Measurements from ENCODE around the gene LAMA3. TPM values are rescaled to one million over a fixed set of nuclear protein-coding genes. Genes with fewer than 3 reads are reported as not detected.

Gene LAMA3
- total RNA-seq, 1 donor from 2014 or later = 106 TPM

DNA sequence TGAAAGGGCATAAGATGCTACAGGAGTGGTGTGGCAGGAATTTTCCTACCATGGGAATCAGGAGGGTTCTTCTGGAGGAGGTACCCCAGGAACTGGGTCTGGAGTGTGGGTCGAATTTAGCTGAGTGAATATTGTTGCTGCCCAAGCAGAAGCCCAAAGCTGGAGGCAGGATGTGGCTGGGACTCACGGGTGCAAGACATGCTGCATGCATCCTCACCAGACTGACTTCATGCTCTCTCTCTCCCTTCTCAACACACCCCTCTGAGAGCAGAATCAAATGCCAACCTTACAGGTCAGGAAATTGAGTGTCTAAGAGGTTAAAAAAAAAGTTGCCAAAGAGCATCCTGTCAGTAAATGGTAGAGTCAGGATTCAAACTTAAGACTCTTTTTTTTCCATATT, 246.6 kb downstream of the LAMA3 start:
- intact Hi-C loops (cut with DNase I) = loop anchor here (10.0 kb wide), 2 partner anchors 79 to 189 kb away; partner anchors contain the start of gene TTC39C
- Histone ChIP-seq H3K9me3 (no peaks in the 10 kb centered on the region), H3K4me3 (no peak overlapping the region), H3K27ac (no peak overlapping the region), H3K4me1 (no peaks in the 10 kb centered on the region), H3K27me3 (no peaks in the 10 kb centered on the region), H3K36me3 (peaks cover 0 to 51% of the 10 kb centered on the region in 2 donors)
- TF ChIP-seq POLR2AphosphoS5 (IDR thresholded peaks at IDR 0.05; ENCODE audit: insufficient read depth in 1 of 2, low read depth in 1 of 2) (no peak), POLR2A (IDR thresholded peaks at IDR 0.05) (no peak)
- TF ChIP-seq, protein P1, sequence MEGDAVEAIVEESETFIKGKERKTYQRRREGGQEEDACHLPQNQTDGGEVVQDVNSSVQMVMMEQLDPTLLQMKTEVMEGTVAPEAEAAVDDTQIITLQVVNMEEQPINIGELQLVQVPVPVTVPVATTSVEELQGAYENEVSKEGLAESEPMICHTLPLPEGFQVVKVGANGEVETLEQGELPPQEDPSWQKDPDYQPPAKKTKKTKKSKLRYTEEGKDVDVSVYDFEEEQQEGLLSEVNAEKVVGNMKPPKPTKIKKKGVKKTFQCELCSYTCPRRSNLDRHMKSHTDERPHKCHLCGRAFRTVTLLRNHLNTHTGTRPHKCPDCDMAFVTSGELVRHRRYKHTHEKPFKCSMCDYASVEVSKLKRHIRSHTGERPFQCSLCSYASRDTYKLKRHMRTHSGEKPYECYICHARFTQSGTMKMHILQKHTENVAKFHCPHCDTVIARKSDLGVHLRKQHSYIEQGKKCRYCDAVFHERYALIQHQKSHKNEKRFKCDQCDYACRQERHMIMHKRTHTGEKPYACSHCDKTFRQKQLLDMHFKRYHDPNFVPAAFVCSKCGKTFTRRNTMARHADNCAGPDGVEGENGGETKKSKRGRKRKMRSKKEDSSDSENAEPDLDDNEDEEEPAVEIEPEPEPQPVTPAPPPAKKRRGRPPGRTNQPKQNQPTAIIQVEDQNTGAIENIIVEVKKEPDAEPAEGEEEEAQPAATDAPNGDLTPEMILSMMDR (IDR thresholded peaks at IDR 0.05) = no peak
- DNase-seq (ENCODE audit: extremely low spot score in 2 of 2) = peak; percentile 9 to 70

DNA sequence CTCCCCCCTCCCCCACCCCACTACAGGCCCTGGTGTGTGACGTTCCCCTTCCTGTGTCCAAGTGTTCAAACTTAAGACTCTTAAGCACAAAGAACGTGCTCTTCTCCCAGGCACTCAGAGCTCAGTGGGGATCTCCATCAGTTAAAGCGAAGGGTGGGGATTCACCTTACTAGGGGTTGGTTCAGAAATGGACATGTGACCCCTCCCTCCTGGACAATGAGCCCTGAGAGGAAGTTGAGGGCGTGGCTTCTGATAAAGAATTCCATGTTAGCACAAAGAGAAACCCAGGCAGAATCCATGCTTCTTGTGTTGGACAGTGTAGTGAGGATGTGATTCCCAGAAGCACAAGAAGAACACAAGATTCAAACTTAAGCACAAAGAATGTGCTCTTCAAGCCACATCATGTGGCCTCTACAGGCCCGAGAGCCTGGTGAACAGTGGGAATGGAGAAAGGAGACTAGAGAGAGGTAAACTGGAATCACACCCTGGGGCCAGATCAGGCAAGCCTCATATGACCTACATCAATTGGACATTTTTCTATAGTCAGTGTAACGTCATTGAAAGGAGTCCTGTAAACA, 247.2 kb downstream of the LAMA3 start:
- DNase-seq (ENCODE audit: extremely low spot score in 2 of 2) = peak in 1 of 2 donors; percentile 67
- Histone ChIP-seq H3K27ac (no peak overlapping the region), H3K9me3 (no peaks in the 10 kb centered on the region), H3K4me1 (no peaks in the 10 kb centered on the region), H3K4me3 (no peak overlapping the region), H3K36me3 (peaks cover 0 to 45% of the 10 kb centered on the region in 2 donors), H3K27me3 (no peaks in the 10 kb centered on the region)
- TF ChIP-seq, protein P1 (IDR thresholded peaks at IDR 0.05) = no peak
- TF ChIP-seq POLR2AphosphoS5 (IDR thresholded peaks at IDR 0.05; ENCODE audit: insufficient read depth in 1 of 2, low read depth in 1 of 2) (no peak), POLR2A (IDR thresholded peaks at IDR 0.05) (no peak)
- intact Hi-C loops (cut with DNase I) = loop anchor here (10.0 kb wide), 2 partner anchors 78 to 188 kb away; partner anchors contain the start of gene TTC39C

DNA sequence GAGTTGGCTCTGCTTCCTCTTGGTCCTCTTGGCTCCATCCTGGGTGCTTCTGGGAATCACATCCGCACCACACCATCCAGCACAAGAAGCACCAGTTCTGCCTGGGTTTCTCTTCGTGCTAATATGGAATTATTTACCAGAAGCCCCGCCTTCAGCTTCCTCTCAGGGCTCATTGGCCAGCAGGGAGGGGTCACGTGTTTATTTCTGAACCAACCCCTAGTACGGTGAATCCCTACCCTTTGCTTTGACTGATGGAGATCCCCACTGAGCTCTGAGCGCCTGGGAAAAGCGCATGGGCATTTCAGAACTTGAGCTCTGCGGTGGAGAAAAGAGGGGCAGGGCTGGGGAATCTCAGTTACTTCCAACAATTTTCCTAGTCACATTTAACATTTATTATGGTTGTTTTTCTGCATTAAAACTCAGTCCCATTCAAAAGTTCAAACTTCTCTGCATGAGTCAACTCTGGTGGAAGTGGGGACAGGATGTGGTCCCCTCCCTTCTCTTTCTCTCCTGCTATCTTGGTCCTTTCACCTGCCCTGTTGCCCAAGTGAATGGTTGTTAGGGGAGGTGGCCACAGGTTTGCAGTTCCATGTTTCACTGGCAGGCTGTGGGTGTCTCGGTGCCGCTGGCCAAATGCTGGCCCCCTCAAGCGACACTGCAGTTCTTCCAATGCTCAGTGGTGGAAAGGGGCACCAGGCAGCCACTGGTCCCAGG, 248.9 kb downstream of the LAMA3 start:
- H3K27me3 ChIP-seq = no peaks in the 10 kb centered on the region
- H3K36me3 ChIP-seq = peaks cover 0 to 32% of the 10 kb centered on the region in 2 donors
- H3K9me3 ChIP-seq = no peaks in the 10 kb centered on the region
- intact Hi-C loops (cut with DNase I) = loop anchor here (10.0 kb wide), 2 partner anchors 77 to 187 kb away; partner anchors contain the start of gene TTC39C
- TF ChIP-seq POLR2A (IDR thresholded peaks at IDR 0.05) (no peak), POLR2AphosphoS5 (IDR thresholded peaks at IDR 0.05; ENCODE audit: insufficient read depth in 1 of 2, low read depth in 1 of 2) (no peak)
- TF ChIP-seq, protein P1 (IDR thresholded peaks at IDR 0.05) = no peak
- H3K27ac ChIP-seq = no peak overlapping the region
- H3K4me3 ChIP-seq = no peak overlapping the region
- H3K4me1 ChIP-seq = no peaks in the 10 kb centered on the region
- DNase-seq (ENCODE audit: extremely low spot score in 2 of 2) = peak in 1 of 2 donors; percentile 70

DNA sequence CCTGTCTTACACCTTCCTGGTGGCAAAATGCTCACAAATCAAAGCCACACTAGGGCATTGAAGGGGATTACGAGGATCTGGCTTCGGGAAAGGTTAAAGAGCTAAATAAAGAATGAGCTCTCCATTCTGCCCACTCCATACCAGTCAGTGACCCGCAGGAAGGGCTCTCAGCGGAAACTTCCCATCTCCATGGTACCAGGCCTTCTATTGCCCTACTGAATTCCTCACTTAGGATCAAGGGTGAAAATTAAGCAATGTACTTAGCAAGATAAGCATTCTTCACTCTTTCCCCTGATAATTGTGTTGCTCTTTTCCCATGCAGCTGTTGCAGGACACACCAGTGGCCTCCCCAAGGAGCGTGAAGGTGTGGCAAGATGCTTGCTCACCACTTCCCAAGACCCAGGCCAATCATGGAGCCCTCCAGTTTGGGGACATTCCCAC, 249.7 kb downstream of the LAMA3 start:
- no peaks in the 10 kb centered on the region for H3K9me3 ChIP-seq
- H3K27me3 ChIP-seq = no peaks in the 10 kb centered on the region
- no peak overlapping the region for H3K27ac ChIP-seq
- no peaks in the 10 kb centered on the region for H3K4me1 ChIP-seq
- intact Hi-C loops (cut with DNase I) = loop anchor here (10.0 kb wide), 2 partner anchors 76 to 186 kb away; partner anchors contain the start of gene TTC39C
- peak in 1 of 2 donors; percentile 72 for DNase-seq (ENCODE audit: extremely low spot score in 2 of 2)
- TF ChIP-seq POLR2AphosphoS5 (IDR thresholded peaks at IDR 0.05; ENCODE audit: insufficient read depth in 1 of 2, low read depth in 1 of 2) (no peak), POLR2A (IDR thresholded peaks at IDR 0.05) (no peak)
- TF ChIP-seq, protein P1 (IDR thresholded peaks at IDR 0.05) = no peak
- peaks cover 0 to 27% of the 10 kb centered on the region in 2 donors for H3K36me3 ChIP-seq
- no peak overlapping the region for H3K4me3 ChIP-seq
